ENCODE results near the gene PNPO.

PNPO gene

GRCh38 chr17:47946516-47946915 lies 5.1 kb downstream of the PNPO start:
- H3K4me3 ChIP-seq, result no peak overlapping the region
- H3K27ac ChIP-seq, result peak overlapping the region in 5 of 21 experiments; percentile 7 to 69 (median 47)

- H3K4me3 ChIP-seq, result no peak overlapping the region
- peak overlapping the region in 3 of 21 experiments; percentile 37 to 69 (median 47) for H3K27ac ChIP-seq
These were observed 5.6 kb downstream of the PNPO start for GRCh38 chr17:47946929-47947397.

- no peak overlapping the region for H3K4me3 ChIP-seq
- peak overlapping the region in 8 of 21 experiments; percentile 14 to 75 (median 54) for H3K27ac ChIP-seq
These were observed 7.4 kb downstream of the PNPO start for GRCh38 chr17:47948706-47949196.

GRCh38 chr17:47949197-47949759 lies 7.9 kb downstream of the PNPO start:
- Histone ChIP-seq H3K27ac (peak overlapping the region in 16 of 21 experiments; percentile 0 to 75 (median 54)), H3K4me3 (peak overlapping the region in 3 of 7 experiments; percentile 8 to 30 (median 17))

- Histone ChIP-seq H3K4me3 (no peak overlapping the region), H3K27ac (peak overlapping the region in 15 of 21 experiments; percentile 0 to 75 (median 54))
These were observed 8.6 kb downstream of the PNPO start for GRCh38 chr17:47949946-47950345.

DNA sequence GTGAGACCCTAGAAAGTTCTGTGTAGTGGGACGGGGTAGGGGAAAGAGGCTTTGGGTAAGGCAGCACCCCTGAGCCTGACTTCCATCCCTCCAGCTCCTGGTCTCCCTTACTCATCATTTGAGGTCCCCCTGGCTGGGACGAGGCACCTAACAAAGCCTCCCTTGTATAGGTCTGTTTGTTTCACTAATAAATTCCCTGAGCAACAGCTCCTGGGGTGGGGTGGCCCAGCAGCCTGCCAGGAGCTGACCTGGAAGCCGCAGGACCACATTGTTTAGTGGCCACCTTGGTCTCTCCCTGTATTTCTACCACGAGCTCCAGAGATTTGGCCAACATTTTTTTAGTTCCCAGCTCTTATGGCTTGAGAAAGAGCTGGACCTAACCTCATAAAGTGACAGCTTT lies 9.1 kb downstream of the PNPO start:
- Histone ChIP-seq H3K27ac (peak overlapping the region in 3 of 21 experiments; percentile 31 to 54 (median 42)), H3K4me3 (no peak overlapping the region)

GRCh38 chr17:47952171-47953021 lies 11.0 kb downstream of the PNPO start:
- Histone ChIP-seq H3K4me3 (no peak overlapping the region), H3K27ac (no peak overlapping the region)

GRCh38 chr17:47953909-47954308 lies 12.5 kb downstream of the PNPO start:
- H3K27ac ChIP-seq, result peak overlapping the region in 1 of 21 experiments; percentile 16
- H3K4me3 ChIP-seq, result no peak overlapping the region

GRCh38 chr17:47955497-47956461 lies 14.4 kb downstream of the PNPO start:
- Histone ChIP-seq H3K27ac (no peak overlapping the region), H3K4me3 (no peak overlapping the region)

DNA sequence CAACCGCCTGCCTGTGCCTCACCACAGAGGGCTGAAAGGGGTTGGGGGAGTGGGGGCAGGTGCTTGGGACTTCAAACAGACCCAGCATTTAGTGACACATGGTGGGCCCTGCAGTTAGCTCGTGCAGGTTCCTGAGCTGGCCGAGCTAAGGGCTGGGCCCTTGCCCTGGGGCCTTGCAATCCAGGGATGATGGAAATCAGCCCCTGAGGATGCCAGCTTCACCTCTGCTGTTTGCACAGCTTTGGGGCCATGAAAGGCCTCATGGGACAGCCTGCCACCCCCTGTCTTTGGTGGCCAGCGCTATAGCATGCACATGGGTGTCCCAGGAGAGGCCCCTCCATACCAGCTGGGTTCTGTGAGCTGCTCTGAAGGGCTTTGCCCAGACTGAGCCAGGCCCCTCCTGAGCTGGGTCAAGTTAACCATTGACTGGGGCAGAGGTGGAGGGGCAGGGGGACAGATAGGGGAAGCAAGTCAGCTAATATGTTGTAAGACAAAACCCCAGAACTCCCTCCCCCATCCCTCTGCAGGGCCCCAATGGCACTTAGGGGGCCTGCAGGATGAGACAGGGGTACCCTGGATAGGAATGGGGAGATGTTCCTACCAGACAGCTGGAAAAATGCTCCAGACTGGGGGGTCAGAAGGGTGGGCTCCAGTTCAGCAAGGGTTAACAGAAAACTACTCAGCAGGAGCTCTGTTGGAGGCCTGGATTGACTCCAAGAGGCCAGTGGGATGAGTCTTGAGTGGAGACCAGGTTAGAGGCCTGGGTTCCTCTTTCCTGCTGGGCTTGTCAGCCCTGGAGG lies 15.6 kb downstream of the PNPO start:
- Histone ChIP-seq H3K4me3 (peak overlapping the region in 1 of 7 experiments; percentile 6), H3K27ac (peak overlapping the region in 5 of 21 experiments; percentile 8 to 61 (median 37))

DNA sequence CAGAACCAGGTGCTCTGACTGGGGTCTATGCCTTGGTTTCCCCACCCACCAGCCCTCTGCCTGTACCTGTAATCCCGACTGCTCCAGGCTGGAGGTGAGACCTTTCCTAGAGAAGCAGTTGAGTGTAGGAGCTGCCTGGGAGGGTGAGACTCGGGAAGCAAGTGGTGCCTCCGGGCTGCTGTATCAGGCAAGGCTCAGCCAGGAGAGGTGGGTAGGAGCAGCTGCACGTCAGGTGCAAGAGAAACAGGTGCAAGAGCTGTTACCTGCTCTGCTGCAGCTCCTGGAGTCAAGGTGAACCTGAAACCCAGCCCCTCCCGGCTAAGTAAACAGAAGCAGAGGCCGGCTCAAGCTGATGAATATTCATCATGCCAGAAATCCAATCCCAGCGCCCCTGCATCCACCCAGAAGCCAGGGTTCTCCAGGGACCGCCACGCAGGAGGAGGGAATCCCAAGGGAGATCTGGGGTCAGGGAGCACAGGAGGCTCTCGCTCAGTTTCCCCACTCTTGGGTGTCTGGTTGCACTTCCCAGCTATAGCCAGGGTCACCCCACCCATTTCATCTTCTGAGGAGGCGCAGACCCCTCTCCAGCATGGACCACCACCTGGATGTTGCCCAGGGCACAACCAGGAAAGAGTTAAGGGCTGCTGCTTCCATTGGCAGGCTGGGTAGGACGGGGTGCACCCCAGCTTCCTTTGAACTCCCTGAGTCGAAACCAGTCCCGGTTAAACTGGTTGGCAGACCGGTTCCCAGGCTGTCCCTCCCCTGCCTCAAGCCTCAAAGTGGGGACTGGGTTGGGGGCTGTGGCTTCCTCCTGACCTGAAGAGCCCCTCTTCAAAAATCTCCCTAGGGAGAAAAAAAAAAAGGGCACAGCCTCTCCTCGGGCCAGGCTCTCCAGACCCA lies 16.5 kb downstream of the PNPO start, which contains the start of gene PRR15L:
PRR15L (minus strand) TSS at position 293 of the 900 bp plus-strand sequence. CDS start 4,649 bp downstream, outside the sequence.
- peak within 1 kb of the TSS in 6 of 21 experiments; percentile 8 to 61 (median 26) for H3K27ac ChIP-seq
- peak within 1 kb of the TSS in 1 of 7 experiments; percentile 6 for H3K4me3 ChIP-seq

GRCh38 chr17:47959825-47960655 lies 18.7 kb downstream of the PNPO start:
- Histone ChIP-seq H3K27ac (no peak overlapping the region), H3K4me3 (no peak overlapping the region)

GRCh38 chr17:47961406-47961805 lies 20.0 kb downstream of the PNPO start:
- no peak overlapping the region for H3K27ac ChIP-seq
- H3K4me3 ChIP-seq, result no peak overlapping the region

DNA sequence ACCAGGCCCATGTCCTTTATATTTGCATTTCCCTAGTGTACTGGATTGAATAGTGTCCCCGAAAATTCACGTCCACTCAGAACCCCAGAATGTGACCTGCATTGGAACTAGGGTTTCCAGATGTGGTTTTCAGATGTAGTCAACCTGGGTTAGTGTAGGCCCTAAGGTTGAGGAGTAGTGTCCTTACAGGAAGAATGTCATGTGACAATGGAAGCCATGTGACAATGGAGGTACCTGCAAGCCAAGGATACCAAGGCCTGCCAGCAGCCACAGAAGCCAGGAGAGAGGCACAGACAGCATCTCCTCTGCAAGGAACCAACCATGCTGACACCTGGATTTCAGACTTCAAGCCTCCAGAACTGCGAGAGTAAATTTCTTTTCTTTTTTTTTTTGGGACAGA lies 21.5 kb downstream of the PNPO start:
- Histone ChIP-seq H3K4me3 (no peak overlapping the region), H3K27ac (no peak overlapping the region)

DNA sequence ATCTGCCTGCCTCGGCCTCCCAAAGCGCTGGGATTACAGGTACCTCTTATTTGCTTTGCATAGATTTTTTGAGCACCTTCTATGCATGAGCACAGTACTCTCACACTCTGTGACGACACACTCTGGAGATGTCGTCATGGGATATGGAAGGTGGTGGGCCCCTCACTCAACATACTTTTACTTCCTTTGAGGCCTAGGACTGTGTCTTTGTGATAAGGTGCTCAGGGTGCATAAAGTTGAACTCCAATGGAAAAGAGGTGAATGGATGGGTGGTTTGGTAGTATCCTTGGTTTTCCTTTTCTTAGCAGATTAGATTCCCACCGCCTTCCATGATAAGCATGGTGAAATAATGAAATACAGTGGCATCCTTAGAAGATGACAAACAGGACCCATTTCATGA lies 23.5 kb downstream of the PNPO start:
- Histone ChIP-seq H3K27ac (no peak overlapping the region), H3K4me3 (no peak overlapping the region)

- H3K27ac ChIP-seq, result peak overlapping the region in 3 of 21 experiments; percentile 31 to 58 (median 34)
- no peak overlapping the region for H3K4me3 ChIP-seq
These were observed 24.7 kb downstream of the PNPO start for GRCh38 chr17:47966079-47966519.
